Calu3 (cell line): ENCODE data around the gene COL5A1. TPM values are rescaled to one million over a fixed set of nuclear protein-coding genes. Genes with fewer than 3 reads are reported as not detected.

Experiments used
- BruUV-seq: library from RNA; stranded (reverse); fragments of 400-500 nt; replicated peaks from 2 replicates; lab custom pipeline; 2021; lab: Mats Ljungman, UMichigan
- CTCF ChIA-PET: fragments of 300-600 bp; sonication (Branson Sonifier 250); formaldehyde crosslinking; loops from one replicate; lab custom pipeline; 2022; ENCODE audit warnings: antibody characterized with exemption; lab: Charles Lee
- DNase-seq: peaks from one replicate; pipeline ENCODE4 v3.0.0; 2022
- H3K27ac Mint-ChIP-seq: one replicate; pipeline ENCODE4 v1.8.0; 2022; ENCODE audit warnings: mixed read lengths; ENCODE audit not compliant: unreplicated experiment
- H3K27me3 Mint-ChIP-seq: one replicate; pipeline ENCODE4 v1.8.0; 2022; ENCODE audit warnings: mixed read lengths; ENCODE audit not compliant: unreplicated experiment
- H3K36me3 Mint-ChIP-seq: one replicate; pipeline ENCODE4 v1.8.0; 2022; ENCODE audit warnings: mild to moderate bottlenecking, moderate library complexity, mixed read lengths; ENCODE audit not compliant: insufficient read depth, unreplicated experiment
- H3K4me1 Mint-ChIP-seq: one replicate; pipeline ENCODE4 v1.8.0; 2022; ENCODE audit warnings: mild to moderate bottlenecking, low read depth, mixed read lengths; ENCODE audit not compliant: unreplicated experiment
- H3K4me3 Mint-ChIP-seq: one replicate; pipeline ENCODE4 v1.8.0; 2022; ENCODE audit warnings: mild to moderate bottlenecking, low read depth, moderate library complexity, mixed read lengths; ENCODE audit not compliant: unreplicated experiment
- H3K9me3 Mint-ChIP-seq: one replicate; pipeline ENCODE4 v1.8.0; 2022; ENCODE audit warnings: low read depth, mixed read lengths; ENCODE audit not compliant: unreplicated experiment
- CTCF ChIP-seq: fragments of 200-600 bp; IDR thresholded peaks from one replicate; pipeline ENCODE4 v1.8.0; 2022; ENCODE audit warnings: antibody characterized with exemption; ENCODE audit not compliant: unreplicated experiment
- intact Hi-C: fragments of 100-400 bp; cut with micrococcal nuclease; formaldehyde crosslinking; loops from one replicate; pipeline ENCODE4 v1.10.0; 2022; ENCODE audit not compliant: unreplicated experiment
- total RNA-seq: library from RNA; stranded (reverse); gene quantifications from 2 replicates; pipeline ENCODE4 v1.2.3, GENCODE V29; 2022

COL5A1 gene
- total RNA-seq, 1 experiment from 2014 or later, result not detected

GRCh38 chr9:134858051-134858841, 216.6 kb downstream of the COL5A1 start:
- Mint-ChIP-seq H3K36me3 (no peaks in the 10 kb centered on the region), H3K27me3 (no peaks in the 10 kb centered on the region), H3K4me1 (no peaks in the 10 kb centered on the region), H3K4me3 (no peak overlapping the region), H3K27ac (no peak overlapping the region), H3K9me3 (peaks cover 3% of the 10 kb centered on the region)
- TF ChIP-seq CTCF, result no peak
- DNase-seq, result no peak
- CTCF ChIA-PET, result no interaction called here
- intact Hi-C loops, result no loop called here
- BruUV-seq, result no TSS peak

- Mint-ChIP-seq H3K27me3 (no peaks in the 10 kb centered on the region), H3K9me3 (peaks cover 3% of the 10 kb centered on the region), H3K4me3 (no peak overlapping the region), H3K36me3 (no peaks in the 10 kb centered on the region), H3K4me1 (no peaks in the 10 kb centered on the region), H3K27ac (no peak overlapping the region)
- BruUV-seq, result no TSS peak
- TF ChIP-seq CTCF, result no peak
- intact Hi-C loops, result no loop called here
- CTCF ChIA-PET, result no interaction called here
- DNase-seq, result no peak
These were observed 218.9 kb downstream of the COL5A1 start for GRCh38 chr9:134860510-134860909.

- H3K27me3 Mint-ChIP-seq, result no peaks in the 10 kb centered on the region
- no TSS peak for BruUV-seq
- TF ChIP-seq CTCF, result no peak
- DNase-seq, result no peak
- H3K36me3 Mint-ChIP-seq, result no peaks in the 10 kb centered on the region
- H3K9me3 Mint-ChIP-seq, result peaks cover 3% of the 10 kb centered on the region
- no peak overlapping the region for H3K4me3 Mint-ChIP-seq
- no peaks in the 10 kb centered on the region for H3K4me1 Mint-ChIP-seq
- CTCF ChIA-PET, result no interaction called here
- H3K27ac Mint-ChIP-seq, result no peak overlapping the region
- intact Hi-C loops, result no loop called here
These were observed 220.2 kb downstream of the COL5A1 start for GRCh38 chr9:134861595-134862334.

GRCh38 chr9:134863306-134863902, 221.8 kb downstream of the COL5A1 start:
- CTCF ChIA-PET, result no interaction called here
- no peak for TF ChIP-seq CTCF
- Mint-ChIP-seq H3K36me3 (no peaks in the 10 kb centered on the region), H3K27me3 (no peaks in the 10 kb centered on the region), H3K4me3 (no peak overlapping the region), H3K4me1 (no peaks in the 10 kb centered on the region), H3K9me3 (no peaks in the 10 kb centered on the region), H3K27ac (no peak overlapping the region)
- DNase-seq, result no peak
- intact Hi-C loops, result no loop called here
- no TSS peak for BruUV-seq
